DND-41 (cell line): ENCODE data around the gene TENT5A.

ENCODE experiments used
- CTCF ChIP-seq: IDR thresholded peaks from 2 replicates; pipeline ENCODE4 v1.5.1; 2012; ENCODE audit warnings: borderline replicate concordance, low read length, moderate library complexity, mild to moderate bottlenecking; ENCODE audit not compliant: poor library complexity, severe bottlenecking; ENCODE audit errors: extremely low read depth
- EZH2 ChIP-seq: IDR thresholded peaks from 3 replicates; pipeline ENCODE4 v1.6.1; 2012; ENCODE audit warnings: borderline replicate concordance, low read depth, mild to moderate bottlenecking, moderate library complexity, low read length, inconsistent platforms; ENCODE audit not compliant: severe bottlenecking

DNA sequence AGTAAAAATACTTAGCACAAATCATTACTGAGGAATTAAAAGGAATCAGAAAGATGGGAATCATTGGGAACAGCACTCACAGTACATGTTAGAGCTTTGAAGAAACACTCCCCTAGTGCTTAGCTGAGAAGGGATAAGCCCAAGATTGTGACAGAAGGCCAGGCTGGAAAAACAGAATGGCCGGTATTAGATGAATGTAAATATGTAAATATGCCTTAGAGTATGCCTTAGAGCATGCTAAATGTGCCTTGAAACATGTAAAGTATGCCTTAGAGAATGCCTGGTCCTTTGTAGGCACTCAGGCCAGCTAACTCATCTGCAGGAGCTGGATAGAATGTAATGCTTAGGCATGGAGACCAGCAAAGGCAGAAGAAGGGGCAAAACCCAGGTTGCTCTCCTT, 10.6 kb upstream of the TENT5A start:
- TF ChIP-seq CTCF (no peak), EZH2 (no peak)
